GM18526 (cell line): ENCODE measurements around the gene RBMS3.

Experiments used
- POLR2A ChIP-seq: IDR thresholded peaks from 3 replicates; pipeline ENCODE4 v1.6.1; 2011; ENCODE audit not compliant: insufficient read length; ENCODE audit errors: extremely low read depth

Gene RBMS3

GRCh38 chr3:29267226-29267625, 13.6 kb upstream of the RBMS3 start:
- no peak for TF ChIP-seq POLR2A

- TF ChIP-seq POLR2A, result no peak
Measured at GRCh38 chr3:29268651-29269050, 12.2 kb upstream of the RBMS3 start.

GRCh38 chr3:29270752-29271151, 10.1 kb upstream of the RBMS3 start:
- TF ChIP-seq POLR2A, result no peak

DNA sequence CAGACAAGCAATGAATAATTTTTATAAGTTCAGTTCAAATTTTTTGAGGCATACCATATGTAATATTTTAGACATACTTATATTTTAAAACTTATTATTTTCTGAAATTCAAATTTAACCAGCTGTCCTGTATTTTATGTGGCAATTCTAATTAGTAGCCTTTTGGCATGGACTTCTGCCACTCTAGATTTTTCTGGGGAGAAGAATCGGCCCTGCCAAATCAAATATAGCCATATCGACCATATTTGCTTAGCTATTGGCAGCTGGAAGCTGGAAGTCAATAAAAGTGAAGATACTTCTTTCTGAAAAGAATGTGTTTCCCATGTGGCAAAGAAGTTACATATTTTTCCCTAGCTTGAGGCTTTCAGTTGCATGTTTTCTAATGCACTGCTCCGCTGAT, 9.4 kb upstream of the RBMS3 start:
- TF ChIP-seq POLR2A, result no peak

- TF ChIP-seq POLR2A, result no peak
Measured at GRCh38 chr3:29274667-29275066, 6.2 kb upstream of the RBMS3 start.

GRCh38 chr3:29275309-29275708, 5.6 kb upstream of the RBMS3 start:
- no peak for TF ChIP-seq POLR2A

DNA sequence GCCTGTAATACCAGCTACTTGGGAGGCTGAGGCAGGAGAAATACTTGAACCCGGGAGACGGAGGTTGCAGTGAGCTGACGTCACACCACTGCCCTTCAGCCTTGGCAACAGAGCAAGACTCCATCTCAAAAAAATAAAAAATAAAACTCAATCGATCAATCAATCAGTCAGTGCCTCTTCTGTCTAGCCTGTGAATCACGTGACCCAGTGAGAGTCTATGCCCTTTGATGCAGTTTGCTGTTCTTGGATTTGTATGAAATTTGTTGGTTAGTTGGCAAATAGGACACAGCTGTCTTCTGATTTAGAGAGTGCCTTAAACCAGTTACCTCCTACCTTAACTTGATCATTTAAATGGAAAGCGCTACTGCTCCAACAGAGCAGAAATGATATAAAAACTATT, 3.6 kb upstream of the RBMS3 start:
- no peak for TF ChIP-seq POLR2A

DNA sequence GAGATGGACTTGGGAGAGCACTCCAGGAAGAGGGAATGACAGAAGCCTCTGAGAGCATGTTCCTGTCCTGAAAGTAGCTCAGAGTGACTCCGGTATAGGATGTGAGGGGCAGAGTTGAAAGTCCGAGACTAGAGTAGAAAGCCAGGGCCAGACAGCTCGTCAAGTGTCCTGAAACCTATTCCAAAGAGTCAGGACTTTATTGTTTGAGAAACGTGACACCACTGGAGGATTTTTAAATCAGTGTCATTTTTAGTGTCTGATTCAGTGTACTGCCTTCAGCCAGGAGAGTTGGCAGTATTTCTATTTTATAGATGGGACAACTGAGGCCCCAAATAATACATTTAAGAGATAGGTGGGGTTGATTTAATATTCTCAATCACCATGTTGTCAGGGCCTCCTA, 1.6 kb upstream of the RBMS3 start:
- TF ChIP-seq POLR2A, result no peak

DNA sequence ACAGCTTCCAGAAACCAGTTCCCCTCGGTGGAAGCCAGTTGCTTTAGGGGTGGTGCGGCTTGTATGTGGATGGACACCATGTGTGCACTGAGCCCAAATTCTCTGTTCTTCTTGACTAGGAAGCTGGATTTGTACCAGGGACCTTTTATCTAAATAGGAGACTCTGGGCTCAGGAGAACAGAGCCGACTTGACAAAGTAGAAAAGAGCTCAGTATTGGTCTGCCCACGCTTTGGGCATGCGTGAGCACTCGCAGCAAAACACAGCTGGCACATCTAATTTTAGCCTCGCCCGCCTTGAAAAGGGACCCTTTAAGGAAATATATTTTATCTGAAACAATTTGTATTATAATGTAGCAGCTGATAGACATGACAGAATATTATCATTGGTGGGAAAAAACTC, 1.1 kb upstream of the RBMS3 start:
- no peak for TF ChIP-seq POLR2A

GRCh38 chr3:29281094-29281343, 148 bp downstream of the RBMS3 start:
- no peak for TF ChIP-seq POLR2A

- TF ChIP-seq POLR2A, result no peak
Measured at GRCh38 chr3:29281344-29282241, 722 bp downstream of the RBMS3 start.

GRCh38 chr3:29282427-29283230, 1.8 kb downstream of the RBMS3 start:
- no peak for TF ChIP-seq POLR2A

DNA sequence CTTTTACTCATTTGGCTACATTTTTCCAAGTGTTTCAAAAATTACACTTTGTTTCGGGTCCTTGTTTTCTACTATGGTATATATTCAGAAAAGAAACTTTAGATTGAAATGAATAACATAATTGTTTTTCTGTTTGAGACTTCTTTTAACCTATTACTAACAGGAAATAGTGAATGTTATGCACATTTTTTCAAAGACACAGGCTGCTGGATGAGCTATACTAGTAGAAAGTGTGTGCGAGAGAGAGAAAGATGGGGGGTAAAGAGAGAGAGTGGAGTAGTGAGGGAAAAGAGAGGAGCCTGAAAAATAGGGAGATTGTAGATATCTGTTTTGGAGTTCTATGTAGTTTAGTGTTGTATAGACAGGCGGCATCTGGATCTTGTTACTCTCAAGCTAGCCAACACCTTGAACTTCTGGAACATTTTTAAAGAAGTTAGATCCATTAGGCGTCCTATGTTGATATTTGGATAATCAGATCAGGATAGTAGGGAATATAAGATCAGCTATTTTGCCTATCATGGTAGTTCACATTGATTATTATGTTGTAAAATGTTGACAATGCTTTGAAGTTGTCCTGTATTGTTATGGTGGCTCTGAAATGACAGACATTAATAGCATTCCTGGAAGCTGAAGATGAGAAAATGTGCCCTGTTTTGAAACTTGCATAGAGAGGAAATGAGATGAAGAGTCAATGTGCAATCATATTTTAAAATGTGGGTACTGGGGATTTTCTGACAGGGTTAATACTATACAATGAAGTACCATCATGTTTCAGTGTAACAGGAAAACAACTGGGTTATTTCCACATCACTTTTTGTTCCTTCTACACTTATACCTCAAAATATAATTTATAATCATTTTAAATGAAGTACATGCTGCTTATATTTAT, 2.6 kb downstream of the RBMS3 start:
- TF ChIP-seq POLR2A, result no peak

DNA sequence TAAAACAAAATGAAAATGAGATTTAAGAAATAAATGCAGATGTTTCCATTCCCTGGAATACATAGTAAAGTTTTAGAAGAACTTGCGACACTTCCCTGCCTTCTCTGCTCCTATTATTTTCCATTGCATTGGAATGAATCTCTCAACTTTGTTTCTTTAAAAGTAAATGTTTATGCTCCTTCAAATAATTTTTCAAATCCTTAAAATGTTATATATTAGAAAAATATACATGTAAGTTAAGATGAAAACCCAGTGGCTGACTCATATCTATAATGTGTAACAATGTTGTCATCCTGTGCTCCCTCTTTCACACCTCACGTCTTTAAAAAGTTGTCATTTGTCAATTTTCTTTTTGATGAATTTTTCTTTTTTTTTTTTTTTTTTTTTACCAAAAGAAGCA, 3.6 kb downstream of the RBMS3 start:
- no peak for TF ChIP-seq POLR2A

DNA sequence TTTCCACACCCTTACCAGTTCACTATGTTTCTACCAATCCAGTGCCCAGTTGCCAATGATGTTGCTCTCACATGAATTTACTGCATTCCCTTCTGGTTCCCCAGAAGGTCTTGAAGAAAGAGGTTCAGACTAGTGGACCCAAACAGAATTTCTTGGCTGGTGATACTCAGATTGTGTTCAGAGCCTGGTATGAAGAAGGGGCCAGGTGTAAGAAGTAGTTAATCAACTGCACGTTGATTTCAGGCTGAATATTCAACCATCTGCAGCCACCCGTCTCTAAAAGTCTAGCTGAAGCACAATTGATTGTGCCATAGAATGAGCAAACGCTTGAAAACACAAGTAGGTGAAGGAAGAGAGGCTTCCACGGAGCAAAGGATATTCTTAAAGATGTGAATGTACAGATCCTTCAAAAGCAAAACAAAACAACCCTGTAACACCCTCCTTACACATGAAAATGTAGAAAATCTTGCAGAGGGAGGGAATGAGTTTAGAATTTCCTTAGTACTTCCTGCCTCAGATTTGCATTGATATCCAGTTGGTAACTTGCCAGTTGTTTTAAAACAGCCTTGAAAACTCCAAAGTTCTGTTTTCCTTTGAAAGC, 4.7 kb downstream of the RBMS3 start:
- no peak for TF ChIP-seq POLR2A
